ENCODE data around the gene ACP1. TPM values are rescaled to one million over a fixed set of nuclear protein-coding genes. Genes with fewer than 3 reads are reported as not detected.

The ACP1 gene
- total RNA-seq, 1 donor from 2014 or later = 124 TPM

GRCh38 chr2:305366-305765 is 40.6 kb downstream of the ACP1 start:
- Mint-ChIP-seq H3K27ac (no peak overlapping the region), H3K27me3 (no peaks in the 10 kb centered on the region), H3K36me3 (no peaks in the 10 kb centered on the region), H3K4me1 (ENCODE audit: unreplicated experiment) (peaks cover 6% of the 10 kb centered on the region), H3K9me3 (peaks cover 11% of the 10 kb centered on the region), H3K4me3 (no peak overlapping the region)
- DNase-seq (ENCODE audit: extremely low spot score, unreplicated experiment) = no peak
- TF ChIP-seq CTCF (conservative IDR thresholded peaks at IDR 0.05) = no peak

- no peak overlapping the region for H3K4me3 Mint-ChIP-seq
- no peak overlapping the region for H3K27ac Mint-ChIP-seq
- no peak for DNase-seq (ENCODE audit: extremely low spot score, unreplicated experiment)
- H3K27me3 Mint-ChIP-seq = no peaks in the 10 kb centered on the region
- H3K36me3 Mint-ChIP-seq = no peaks in the 10 kb centered on the region
- no peaks in the 10 kb centered on the region for H3K9me3 Mint-ChIP-seq
- peaks cover 6% of the 10 kb centered on the region for H3K4me1 Mint-ChIP-seq (ENCODE audit: unreplicated experiment)
- no peak for TF ChIP-seq CTCF (conservative IDR thresholded peaks at IDR 0.05)
Observed at GRCh38 chr2:309148-309953, 44.6 kb downstream of the ACP1 start.

- H3K27me3 Mint-ChIP-seq = no peaks in the 10 kb centered on the region
- H3K4me1 Mint-ChIP-seq (ENCODE audit: unreplicated experiment) = peaks cover 6% of the 10 kb centered on the region
- H3K27ac Mint-ChIP-seq = no peak overlapping the region
- no peaks in the 10 kb centered on the region for H3K36me3 Mint-ChIP-seq
- no peak for TF ChIP-seq CTCF (conservative IDR thresholded peaks at IDR 0.05)
- H3K9me3 Mint-ChIP-seq = no peaks in the 10 kb centered on the region
- H3K4me3 Mint-ChIP-seq = no peak overlapping the region
- no peak for DNase-seq (ENCODE audit: extremely low spot score, unreplicated experiment)
Observed at GRCh38 chr2:309954-310510, 45.3 kb downstream of the ACP1 start.

- no peak for DNase-seq (ENCODE audit: extremely low spot score, unreplicated experiment)
- peaks cover 7% of the 10 kb centered on the region for H3K4me1 Mint-ChIP-seq (ENCODE audit: unreplicated experiment)
Observed at GRCh38 chr2:310994-311393, 46.2 kb downstream of the ACP1 start.

GRCh38 chr2:313991-314390 is 49.2 kb downstream of the ACP1 start:
- H3K9me3 Mint-ChIP-seq = no peaks in the 10 kb centered on the region
- no peak overlapping the region for H3K27ac Mint-ChIP-seq
- peaks cover 22% of the 10 kb centered on the region for H3K4me1 Mint-ChIP-seq (ENCODE audit: unreplicated experiment)
- no peaks in the 10 kb centered on the region for H3K27me3 Mint-ChIP-seq
- no peak overlapping the region for H3K4me3 Mint-ChIP-seq
- TF ChIP-seq CTCF (conservative IDR thresholded peaks at IDR 0.05) = no peak
- H3K36me3 Mint-ChIP-seq = no peaks in the 10 kb centered on the region
- no peak for DNase-seq (ENCODE audit: extremely low spot score, unreplicated experiment)

More at GRCh38 chr2:310994-311393, 46.2 kb downstream of the ACP1 start:
- H3K4me3 Mint-ChIP-seq = no peak overlapping the region
- H3K27me3 Mint-ChIP-seq = no peaks in the 10 kb centered on the region
- no peaks in the 10 kb centered on the region for H3K9me3 Mint-ChIP-seq
- H3K27ac Mint-ChIP-seq = no peak overlapping the region
- H3K36me3 Mint-ChIP-seq = no peaks in the 10 kb centered on the region
- no peak for TF ChIP-seq CTCF (conservative IDR thresholded peaks at IDR 0.05)
